Fibroblast of upper back skin (primary cell): ENCODE data around the gene TREX2.

Source experiments
- DNase-seq: peaks from one replicate; pipeline ENCODE4 v3.0.0-alpha.2; 2013

Gene TREX2, protein sequence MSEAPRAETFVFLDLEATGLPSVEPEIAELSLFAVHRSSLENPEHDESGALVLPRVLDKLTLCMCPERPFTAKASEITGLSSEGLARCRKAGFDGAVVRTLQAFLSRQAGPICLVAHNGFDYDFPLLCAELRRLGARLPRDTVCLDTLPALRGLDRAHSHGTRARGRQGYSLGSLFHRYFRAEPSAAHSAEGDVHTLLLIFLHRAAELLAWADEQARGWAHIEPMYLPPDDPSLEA

DNA sequence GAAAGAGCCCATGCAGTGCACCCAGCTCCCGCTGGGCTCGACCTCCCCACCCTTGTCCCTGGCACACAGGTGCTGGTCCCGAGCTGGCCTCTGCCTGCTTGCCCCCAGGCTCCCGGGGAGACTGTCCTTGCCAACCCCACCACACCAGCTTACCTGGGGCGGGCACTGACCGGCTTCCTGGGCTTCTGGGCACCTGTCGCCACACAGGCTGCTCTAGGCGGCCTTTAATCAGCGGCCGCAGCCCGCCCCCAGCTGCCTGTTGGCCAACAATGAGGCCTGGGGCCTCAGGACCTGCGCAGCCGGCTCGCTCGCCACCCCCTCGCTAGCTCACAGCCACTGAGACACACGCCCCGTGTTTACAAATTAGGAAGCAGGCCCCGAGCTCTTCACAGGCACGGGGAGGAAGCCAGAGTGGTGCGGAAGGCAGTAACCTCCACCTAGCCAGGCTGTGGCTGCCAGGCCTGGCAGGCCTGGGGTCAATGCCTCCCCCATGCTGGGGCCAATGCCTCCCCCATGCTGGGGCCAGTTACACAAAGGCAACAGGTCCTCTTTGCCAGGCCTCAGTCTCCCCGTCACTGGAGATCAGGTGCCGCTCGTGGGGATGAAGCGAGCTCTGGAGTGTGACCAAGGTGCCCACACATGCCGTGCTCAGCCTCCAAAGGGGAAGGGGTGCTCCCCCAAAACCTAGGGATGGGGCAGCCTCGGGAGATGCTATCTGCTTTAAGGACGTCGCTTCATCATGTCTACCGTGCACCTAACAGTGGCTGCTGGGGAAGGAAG is at the start of gene TREX2:
TREX2 (minus strand) TSS at position 201 of the 780 bp plus-strand sequence. CDS start 626 bp downstream, outside the sequence.
- no peak for DNase-seq

DNA sequence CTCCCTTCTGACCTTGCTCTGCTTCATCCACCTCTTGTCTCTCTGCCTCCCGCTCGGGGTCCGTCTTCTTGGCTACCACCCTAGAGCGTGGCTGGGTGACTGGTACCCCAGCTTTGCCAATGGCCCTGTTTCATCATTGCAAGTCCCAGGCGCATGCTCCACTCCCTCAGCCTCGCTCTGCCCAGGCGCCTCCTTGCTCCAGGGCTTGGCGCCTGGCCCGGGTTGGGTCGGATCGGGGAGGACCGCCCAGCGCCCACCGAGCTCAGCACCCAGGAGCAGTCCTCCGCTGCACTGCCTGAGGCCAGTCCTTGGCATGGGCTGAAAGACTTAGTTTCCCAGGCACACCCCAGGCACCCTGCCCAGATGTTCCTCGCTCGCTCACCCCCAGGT is 49.5 kb upstream of the TREX2 start:
- peak; percentile 33 for DNase-seq

DNA sequence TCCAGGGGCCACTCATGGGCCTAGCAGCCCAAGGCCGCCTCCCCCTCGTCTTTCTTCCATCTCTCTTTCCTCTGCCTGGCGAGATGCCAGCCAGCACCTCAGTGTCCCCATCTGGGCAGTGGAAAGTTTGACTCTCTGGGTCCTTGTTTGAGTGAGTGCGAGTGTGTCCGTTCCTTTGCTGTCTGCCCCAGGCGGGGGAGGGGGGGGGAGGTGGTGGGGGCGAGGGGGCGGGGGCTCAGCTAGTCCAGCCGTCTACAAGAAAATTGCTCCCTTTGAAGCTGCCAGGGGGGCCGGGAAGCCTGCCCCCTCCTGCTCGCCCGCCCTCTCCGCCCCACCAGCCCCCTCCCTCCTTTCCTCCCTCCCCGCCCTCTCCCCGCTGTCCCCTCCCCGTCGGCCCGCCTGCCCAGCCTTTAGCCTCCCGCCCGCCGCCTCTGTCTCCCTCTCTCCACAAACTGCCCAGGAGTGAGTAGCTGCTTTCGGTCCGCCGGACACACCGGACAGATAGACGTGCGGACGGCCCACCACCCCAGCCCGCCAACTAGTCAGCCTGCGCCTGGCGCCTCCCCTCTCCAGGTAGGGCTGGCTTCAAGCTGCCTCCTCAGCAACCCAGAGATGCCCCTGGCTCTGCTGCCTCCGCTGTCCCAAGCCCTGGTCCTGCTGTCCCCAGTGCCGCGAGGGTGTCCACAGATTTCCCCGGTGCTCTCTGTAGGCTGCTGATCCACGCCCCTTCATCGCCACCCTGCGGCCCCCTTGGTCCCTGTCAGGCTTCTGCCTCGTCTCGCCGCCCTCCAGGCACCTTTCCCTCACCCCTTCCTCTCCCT is 48.9 kb upstream of the TREX2 start, which contains the start of gene BGN:
BGN (plus strand) TSS at position 440 of the 821 bp plus-strand sequence. CDS start 9,652 bp downstream, outside the sequence.
- peak; percentile 78 for DNase-seq

DNA sequence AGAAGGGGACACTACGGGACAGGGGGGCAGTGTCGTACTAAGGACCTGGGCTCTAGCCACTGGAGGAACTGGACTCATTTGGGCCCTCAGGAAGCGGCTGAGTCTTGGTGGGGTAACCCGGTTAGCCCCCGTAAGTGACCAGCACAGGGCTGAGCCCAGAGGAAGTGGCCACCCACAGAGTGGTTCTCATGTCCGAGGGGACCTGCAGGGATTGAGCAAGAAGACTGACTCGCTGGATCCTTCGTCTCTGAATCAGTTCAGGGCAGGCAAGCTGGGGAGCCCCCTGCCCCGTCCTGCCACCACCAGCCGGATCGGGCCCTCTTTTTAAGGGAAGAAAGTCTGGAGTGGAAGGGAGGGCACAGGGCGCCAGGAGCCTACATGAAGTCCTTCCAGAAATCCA is 48.2 kb upstream of the TREX2 start:
- DNase-seq, result peak; percentile 37

DNA sequence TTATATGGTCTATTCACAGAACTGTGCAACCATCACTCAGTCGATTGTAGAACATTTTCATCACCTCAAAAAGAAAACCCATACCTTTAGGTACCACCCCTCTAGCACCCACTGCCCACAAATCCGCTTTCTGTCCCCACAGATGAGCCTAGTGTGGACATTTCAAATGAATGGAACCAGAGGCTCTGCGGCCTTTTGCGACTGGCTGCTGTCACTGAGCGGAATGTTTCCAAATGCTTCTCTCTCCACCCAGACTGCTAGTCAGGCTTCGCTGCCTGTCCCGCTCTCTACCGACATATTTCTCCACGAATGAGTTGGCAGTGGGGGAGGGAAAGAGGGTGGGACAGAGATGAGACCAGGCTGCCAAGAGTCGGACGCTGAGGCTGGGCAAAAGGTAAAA is 47.2 kb upstream of the TREX2 start:
- DNase-seq, result no peak

DNA sequence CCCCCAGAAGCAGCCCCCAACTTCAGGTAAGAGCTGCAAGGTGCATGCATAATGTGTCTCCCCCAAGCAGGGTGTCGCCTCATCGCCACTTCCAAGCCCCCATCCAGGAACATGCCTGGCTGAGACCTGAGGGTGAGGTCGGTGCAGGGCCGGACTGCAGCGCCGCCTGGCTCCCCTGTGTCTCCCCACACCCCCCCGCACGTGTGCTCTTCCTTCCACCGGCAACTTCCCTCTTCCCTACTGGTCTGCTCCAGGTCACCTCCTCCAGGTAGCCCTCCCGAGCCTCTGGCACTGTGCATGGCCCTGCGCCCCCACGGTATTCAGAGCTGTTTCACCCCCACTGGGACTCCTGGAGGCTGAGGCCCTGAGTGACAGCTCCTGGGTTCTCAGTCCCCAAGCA is 46.7 kb upstream of the TREX2 start:
- no peak for DNase-seq

DNA sequence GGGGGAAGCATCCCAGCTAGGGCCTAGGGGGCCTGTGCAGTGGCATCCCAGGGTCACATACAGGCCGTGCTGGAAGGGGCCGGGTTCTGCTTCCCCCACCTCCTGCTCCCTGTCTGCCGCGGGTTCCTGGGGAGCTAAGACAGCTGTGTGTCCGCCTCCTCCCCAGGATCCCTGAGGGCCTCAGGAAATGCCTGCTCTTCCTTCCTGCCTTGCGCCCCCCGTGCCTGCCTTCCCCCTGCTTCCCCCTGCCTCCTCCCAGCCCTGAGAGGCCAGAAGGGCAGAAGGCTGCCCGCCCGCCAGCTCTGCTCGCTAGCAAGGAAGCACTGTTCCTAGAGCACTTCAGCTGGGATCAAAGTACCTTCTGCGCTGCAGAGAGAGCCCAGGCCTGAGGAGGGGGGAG is 46.1 kb upstream of the TREX2 start:
- no peak for DNase-seq

DNA sequence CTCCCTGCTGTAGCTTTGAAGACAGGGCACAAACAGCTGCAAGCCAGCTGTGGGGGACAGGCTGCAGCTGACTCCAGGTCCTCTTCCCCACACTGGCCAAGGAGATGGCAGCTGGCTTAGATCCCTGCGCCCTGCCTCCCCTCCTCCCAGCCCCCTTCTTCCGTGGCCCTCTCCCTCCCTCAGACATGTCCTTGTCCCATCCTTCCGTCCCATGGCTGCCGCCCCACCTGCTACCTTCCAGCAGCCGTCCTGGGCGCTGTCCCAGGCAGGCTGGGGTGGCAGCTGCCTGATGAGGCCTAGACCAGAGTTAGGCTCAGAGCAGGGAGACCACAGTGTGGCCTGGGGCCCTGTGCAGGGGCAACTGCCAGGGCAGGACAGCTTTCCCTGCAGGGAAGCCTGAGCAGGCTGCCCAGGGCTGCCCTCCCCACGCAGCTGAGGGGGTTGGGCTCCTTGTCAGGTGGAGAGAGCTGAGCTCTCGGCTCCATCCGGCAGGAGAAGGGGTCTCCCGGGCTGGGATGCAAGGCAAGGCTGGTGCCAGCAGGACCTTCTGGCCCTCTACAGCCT is 45.6 kb upstream of the TREX2 start:
- no peak for DNase-seq

DNA sequence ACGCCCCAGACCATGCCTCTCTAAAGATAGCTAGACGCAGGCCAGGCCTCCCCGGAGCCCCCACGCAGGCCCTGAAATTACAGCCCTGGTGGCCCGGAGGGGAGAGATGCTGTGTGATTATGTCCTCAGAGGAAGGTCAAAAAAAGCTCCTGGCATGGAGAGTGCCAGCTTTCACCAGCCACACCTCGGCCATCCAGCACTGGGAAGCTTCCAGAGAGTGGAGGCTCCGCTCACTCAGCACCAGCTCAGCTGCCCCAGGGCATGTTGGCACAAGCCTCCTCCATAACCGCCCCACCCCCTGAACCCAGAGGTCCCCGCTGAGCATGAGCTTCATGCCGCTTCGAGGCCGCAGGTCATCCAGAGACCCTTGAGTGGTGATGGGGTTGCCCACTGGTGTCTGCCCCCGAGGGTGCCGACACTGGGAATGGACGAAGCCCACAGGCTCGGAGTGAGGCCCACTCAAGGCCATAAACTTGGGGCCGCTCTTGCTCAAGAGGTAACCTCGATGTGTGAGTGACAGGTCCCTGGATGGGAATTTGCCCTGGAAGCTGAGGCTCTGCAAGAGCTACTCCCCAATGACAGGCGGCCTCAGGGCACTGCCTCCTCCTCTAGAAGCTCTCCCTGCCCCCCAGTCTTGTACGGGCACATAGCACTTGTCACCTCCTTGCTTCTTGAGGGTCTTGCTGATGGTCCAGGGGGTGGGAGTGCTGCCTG is 44.5 kb upstream of the TREX2 start:
- DNase-seq, result no peak

DNA sequence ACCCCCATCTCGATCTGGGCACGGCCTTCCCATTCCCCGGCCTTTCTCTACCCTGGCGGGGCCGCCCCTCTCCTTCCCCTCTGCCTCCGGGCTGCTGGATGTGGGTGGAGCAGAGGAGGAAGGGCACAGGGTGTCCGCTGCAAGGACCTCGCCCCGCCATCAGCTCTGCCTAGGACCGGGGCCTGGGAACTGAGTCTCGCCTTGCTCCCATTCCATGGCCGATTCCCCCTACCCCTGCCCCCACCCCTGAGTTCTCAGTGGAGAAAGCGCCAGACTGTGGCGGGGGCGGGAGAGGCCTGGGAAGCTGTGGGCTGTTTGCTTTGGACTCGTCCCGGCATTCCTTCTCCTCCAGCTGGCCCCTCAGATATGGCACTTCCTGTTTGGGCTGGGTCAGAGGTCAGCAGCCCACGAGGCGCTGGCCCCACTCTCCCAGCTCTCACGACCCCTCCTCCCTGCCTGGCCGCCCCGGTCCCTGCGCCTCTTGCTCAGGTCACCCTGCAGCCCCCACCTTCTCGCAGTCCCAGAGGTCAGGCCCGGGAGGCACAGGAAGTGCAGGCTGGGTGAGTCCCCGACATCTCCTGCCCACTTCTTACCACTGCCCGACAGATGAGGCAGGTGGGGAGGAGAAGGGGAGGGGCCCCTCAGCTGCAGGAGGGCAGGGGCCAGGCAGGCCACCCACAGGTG is 42.5 kb upstream of the TREX2 start:
- DNase-seq, result peak; percentile 58

DNA sequence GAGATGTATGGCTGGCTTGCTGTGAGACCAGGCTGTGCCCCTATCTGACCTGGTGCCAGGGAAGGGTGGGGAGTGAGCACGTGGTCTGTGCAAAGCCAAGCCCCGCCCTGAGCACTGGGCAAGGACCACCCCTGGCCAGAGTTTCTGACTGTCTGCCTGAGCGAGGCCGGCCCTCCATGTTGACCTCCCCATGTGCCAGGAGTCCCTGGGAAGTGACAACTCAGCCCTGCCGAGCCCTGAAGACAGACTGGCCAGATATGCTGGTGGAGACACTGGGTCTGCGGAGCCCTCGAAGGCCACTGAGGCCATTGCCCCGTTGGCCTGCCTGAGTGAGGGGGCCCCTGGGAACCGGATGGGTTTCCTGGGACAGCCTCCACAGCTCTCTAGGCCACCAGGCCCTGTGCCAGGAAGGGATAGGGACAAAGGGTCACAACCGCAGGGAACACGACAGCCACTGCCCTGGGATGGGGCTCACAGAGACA is 41.8 kb upstream of the TREX2 start:
- DNase-seq, result no peak

DNA sequence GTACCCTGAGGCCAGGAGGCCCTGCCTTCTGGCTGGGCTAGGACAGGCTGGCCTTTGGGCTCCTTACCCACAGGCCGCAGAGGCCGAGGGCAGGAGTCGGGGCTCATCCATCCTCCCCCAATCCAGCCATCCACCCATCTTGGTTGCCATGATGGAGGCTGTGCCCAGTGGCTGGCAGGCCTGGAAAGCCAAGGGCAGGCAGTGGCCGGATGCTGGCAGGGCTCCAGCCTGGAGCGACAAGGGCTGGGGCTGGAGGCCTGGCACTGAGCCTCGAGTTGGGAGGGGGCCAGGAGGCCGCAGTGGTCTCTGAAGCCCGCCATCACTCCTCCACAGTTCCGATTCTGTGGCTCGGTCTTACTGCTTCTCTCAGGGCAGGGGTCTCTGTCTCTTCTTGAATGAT is 40.3 kb upstream of the TREX2 start:
- no peak for DNase-seq

DNA sequence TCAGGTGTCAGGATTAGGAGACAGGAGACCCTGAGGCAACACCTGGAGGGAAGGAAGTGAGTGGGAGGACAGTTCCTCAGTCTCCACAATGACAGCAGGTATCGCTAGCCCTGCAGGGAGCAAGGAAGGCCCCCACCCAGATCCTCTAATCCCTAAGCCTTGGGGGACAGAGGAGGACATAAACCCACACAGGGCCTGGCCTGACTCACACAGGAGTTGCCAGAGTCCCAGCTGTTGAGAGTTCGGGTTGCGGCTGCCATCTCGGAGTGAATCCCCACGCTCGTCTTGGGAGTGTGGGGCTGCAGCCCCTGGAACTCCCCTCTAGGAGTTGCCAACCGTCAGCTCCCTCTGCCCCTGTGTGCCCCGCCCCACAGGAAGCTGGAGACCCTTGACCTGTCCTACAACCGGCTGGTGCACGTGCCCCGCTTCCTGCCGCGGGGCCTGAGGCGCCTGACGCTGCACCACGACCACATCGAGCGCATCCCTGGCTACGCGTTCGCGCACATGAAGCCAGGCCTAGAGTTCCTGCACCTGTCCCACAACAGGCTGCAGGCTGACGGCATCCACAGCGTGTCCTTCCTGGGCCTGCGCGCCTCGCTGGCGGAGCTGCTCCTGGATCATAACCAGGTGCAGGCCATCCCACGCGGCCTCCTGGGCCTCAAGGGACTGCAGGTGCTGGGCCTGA is 39.7 kb upstream of the TREX2 start:
- no peak for DNase-seq

DNA sequence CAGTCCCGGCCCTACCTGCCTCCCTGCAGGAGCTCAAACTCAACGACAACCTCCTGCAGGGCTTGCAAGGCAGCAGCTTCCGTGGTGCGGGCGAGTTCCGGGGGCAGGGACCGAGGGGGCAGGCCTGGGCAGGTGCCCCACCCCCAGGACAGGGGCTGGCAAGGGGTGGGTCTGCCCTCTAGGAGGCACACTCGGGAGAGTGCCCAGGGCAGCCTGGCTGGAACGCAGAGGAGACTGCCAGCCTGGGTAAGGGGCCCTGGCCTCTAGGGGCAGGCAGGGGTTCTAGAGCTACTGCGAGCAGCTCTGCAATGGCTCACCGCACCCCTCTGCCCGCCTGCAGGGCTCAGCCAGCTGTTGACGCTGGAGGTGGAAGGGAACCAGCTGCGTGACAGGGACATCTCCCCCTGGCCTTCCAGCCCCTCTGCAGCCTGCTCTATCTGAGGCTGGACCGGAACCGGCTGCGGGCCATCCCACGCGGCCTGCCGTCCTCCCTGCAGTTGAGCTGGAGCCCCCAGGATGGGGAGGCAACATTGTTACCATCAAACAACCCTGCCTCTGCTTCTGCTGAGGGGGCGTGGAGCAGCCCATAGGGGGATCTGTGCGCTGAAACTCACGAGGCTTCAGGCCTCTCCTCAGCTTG is 36.6 kb upstream of the TREX2 start:
- DNase-seq, result no peak

DNA sequence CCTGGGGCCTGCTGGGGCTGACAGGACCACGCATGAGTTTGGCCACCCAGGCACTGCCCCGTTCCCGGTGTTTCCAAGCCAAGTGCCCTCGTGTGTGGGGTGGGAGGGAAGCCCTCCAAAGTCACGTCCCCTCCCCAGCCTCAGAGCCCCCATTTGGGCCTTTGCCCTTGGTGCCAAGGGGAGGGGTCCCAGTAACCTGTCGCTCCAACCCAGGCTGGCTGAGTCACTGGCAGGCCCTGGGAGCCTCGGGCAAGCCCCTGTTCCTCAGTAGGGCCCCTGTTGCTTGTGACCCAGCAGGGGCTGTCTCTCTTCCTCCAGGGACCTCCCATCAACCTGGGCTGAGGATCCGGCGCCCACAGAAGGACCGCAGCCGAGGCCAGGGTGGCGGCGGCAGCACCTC is 35.2 kb upstream of the TREX2 start:
- DNase-seq, result no peak

DNA sequence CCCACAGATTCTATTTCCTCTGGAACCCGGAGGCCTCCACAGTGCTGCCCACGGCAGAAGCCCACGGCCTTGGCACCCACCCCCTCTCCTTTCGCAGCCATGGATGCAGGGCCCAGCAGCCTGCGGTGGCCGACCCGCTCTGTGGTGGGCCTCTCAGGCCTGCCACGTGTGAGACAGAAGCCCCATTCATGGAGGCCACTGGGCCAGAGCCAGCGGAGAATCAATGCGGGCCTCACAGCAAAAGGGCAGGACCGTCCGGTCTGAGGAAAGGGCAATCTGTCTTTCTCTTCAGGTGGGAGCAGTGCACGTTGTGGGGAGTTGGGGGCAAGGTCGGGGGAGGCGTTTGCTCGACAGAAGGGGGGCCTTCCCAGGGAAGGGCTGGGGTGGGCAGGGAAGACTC is 32.9 kb upstream of the TREX2 start:
- no peak for DNase-seq

DNA sequence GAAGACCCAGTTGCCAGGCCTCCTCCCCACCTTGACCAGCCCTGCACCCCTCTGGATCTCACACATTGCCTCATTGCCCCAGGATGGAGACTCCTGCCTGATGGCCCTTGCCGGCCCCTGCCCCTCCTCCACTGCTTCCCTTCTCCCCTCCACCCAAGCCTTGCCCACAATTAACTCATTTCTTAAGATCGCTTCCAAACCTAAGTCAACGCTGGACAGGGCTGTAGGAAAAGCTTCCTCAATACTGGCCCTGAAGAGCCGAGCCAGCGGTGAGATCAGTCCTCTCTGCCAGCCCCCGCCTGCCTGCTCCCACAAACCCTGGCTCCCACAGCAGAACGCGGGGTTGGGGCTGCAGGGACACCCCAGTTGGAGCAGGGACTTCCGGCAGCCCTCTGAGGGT is 32.0 kb upstream of the TREX2 start:
- DNase-seq, result peak; percentile 69

DNA sequence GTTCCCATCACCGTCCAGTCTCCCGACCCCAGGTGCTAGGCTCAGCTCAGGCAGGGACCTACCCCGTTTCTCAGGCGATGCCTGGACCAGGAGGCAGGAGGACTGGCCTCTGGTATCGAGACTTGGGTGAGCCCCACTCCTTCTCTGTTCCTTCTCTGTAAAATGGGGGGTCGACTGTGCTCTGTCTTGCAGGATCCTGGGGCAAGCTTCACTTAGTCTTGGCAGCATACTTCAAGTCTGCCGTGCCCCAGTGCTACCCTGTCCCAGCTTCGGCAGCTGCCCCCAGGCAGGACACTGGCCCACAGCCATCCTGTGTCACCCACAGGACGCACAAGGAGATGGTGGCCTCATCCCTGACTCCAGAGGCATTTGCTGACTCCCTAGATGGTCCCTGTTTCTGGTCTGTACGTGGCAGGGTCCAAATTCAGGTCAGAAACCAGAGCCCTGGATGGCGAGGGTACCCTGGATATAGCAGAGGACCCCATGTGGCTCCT is 31.6 kb upstream of the TREX2 start:
- DNase-seq, result no peak

DNA sequence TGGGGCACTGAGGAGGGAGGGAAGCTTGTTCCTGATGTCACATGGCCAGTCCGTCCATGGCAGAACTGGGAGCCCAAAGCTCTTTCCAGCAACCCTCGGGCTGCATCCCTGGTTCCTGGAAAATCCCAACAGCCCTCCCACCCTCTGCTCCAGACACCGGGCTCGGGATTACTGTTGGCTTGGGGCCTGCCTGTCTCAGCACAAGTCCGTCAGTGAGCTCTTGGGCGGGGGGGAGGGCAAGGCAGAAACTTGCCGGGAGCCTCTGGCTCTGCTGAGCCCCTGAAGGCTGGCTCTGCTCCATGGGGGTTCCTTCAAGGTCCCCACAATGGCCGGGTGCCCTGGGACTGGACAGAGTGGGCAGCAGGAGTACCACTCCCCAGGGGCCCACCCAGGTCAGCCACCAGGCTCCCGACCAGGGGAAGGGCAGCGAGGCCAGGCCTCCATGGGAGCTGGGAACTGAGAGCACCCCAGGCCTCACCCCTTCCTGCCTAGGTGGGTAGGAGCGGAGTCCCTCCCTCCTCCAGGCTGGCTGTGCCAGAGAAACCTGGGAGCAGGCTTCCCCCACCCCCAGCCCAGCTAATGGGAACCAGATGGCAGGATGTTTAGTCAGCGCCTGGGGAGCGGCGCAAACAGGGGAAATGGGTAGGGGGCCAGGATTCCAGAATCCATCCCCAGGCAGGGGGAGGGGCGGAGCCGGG is 31.0 kb upstream of the TREX2 start:
- peak; percentile 91 for DNase-seq

DNA sequence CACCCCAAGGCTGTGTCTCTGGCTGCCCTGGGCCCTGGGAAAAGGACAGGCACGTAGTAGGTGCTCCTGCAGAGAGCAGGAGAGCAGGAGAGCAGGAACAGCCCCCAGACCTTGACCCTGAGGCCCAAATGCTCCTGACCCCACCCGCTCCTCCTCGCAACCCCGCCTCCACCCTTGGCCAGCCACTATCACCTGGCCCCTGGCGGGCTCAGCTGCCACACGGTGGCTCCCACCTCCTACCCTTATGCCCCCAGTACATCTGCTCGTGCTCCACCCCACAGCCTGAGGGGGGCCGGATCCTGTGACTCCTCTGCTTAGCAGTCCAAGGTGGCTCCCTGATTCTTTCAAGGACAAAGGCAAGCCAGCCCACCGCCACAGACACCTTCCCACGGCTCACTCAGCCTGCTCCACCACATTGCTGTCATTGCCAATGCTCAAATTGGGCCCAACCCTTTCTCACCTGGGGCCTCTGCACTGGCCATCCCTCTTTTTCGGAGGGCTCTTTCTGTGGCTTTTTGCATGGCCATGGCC is 30.0 kb upstream of the TREX2 start:
- no peak for DNase-seq
